Renal cortical epithelial cell (primary cell): ENCODE results near the gene BDKRB2. TPM values are rescaled to one million over a fixed set of nuclear protein-coding genes. Genes with fewer than 3 reads are reported as not detected.

Experiments used
- DNase-seq: peaks from one replicate; pipeline ENCODE4 v3.0.0-alpha.2; 2011; ENCODE audit warnings: low read depth
- total RNA-seq: library from RNA; depleted of rRNA; stranded (reverse); fragments of >200 nt; gene quantifications from 2 replicates; pipeline ENCODE4 v1.2.3, GENCODE V29; 2014

The BDKRB2 gene
- 3.6 and 6.1 TPM in 2 replicates for total RNA-seq

GRCh38 chr14:96204151-96205058 lies at the start of gene BDKRB2:
TSS of gene BDKRB2 (plus strand) at chr14:96204839. CDS start at chr14:96237108, 32,269 bp downstream.
- DNase-seq, result peak; percentile 82

DNA sequence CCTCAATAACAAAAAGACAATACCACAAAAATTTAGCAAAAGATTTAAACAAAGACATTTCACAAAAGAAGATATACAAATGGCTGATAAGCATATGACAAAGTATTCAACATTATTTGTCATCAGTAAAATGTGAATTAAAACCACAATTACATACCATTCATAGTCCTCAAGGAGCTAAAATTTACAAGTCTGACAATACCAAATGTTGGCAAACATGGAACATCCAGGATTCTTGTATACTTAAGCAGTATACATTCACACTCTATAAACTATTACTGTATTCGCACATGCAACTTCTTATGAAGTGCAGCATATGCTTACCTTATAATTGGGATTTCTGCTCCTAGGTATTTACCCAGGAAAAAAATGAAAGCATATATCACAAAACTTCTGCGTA lies 49.7 kb upstream of the BDKRB2 start:
- no peak for DNase-seq

GRCh38 chr14:96156804-96157760 lies 47.6 kb upstream of the BDKRB2 start:
- no peak for DNase-seq

DNA sequence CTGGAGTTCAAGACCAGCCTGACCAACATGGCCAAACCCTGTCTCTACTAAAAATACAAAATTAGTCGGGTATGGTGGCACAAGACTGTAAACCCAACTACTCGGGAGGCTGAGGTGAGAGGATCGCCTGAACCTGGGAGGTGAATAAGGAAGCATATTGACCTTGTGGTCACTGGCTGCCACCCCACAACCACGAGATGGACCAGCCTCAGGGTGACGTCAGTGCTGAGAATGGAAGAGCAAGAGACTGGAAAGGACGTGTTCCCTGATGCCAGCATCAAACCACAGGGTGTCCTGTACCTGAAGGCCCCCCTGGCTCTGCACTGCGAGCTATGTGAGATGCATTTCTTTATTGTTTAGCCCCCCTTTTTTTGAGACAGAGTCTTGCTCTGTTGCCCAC lies 45.9 kb upstream of the BDKRB2 start:
- DNase-seq, result no peak

- peak; percentile 41 for DNase-seq
Measured at GRCh38 chr14:96160076-96160912, 44.3 kb upstream of the BDKRB2 start.

DNA sequence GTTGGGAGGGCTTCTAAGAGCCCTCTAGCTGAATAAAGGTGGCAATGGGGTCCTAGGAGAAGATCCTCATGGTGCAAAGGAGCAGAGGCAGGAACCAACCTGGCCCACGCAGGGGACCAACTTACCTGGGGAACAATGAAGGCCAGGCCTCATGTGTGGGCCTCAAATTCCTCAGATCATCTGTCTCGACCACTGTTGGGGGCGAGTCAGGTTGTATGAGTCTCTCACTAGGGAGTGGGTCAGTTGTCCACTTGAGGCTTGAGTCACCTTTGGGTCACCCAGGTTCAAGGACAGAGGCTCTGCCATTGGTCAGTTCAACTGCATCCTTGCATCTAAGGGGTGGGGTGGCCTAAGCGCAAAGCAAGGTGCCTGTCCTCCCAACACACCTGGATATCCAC lies 43.7 kb upstream of the BDKRB2 start:
- no peak for DNase-seq

- DNase-seq, result no peak
Measured at GRCh38 chr14:96161636-96162035, 43.0 kb upstream of the BDKRB2 start.

DNA sequence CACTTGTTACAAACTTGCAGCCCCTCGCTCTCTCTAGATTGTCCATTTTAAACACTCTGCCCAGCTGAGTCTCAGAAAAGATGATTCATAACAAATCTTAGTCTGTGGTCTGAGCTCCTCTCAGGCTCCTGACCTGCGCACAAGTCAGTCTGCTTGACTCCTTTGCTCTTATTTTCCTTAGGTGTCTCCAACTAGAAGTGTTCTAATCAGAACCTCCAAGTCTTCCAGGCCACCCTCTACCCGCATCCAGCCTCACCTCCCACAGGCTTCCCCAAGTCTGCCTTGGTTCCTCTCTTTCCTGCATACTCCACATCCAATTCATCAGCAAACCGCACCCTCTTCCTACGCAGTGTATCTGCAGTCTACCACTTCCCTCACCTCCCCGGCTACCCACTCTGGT lies 42.4 kb upstream of the BDKRB2 start:
- DNase-seq, result no peak

DNA sequence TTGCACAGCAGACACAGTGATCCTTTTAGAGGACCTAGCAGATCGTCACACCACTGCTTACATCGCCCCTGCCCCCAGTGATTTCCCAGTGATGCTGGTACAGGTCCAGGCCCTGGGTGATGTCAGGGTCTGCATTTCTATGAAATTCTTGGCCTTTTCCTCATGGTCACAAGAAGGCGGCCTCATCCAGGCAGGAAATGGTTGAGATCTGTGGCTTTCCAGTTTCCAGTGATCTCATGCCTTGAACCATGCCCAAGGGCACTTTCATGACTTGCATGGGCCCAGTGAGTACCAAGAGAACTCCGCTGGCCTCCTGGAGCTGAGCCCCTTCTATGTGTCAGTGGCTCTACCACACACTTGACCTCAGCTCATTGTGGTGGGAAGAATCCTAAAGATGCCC lies 41.9 kb upstream of the BDKRB2 start:
- no peak for DNase-seq

DNA sequence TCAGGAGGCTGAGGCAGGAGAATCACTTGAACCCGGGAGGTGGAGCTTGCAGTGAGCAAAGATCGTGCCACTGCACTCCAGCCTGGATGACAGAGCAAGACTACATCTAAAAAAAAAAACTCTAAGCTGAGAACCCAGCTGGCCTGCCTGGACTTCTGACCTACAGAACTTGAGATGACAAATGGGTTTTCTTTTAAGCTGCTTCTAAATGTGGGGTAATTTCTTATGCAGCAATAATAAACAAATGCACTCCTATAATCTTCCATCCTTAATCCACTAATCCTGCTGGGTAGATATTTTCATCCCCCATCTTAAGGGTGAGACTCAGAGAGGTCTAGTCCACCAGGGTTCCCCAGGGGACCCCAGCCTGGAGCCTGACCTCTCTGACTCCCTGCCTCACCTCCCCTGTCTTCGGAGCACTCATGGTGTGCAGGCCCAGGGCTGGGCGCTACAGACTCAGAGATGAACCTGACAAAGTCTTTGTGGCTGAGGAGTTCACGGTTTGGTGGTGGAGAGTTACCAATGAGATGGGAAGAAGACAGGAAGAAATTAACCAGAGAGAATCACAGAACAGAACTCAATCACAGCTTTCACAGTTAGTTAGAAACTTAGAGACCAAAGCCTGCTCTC lies 39.7 kb upstream of the BDKRB2 start:
- no peak for DNase-seq

- DNase-seq, result peak; percentile 51
Measured at GRCh38 chr14:96165493-96166436, 38.9 kb upstream of the BDKRB2 start.

DNA sequence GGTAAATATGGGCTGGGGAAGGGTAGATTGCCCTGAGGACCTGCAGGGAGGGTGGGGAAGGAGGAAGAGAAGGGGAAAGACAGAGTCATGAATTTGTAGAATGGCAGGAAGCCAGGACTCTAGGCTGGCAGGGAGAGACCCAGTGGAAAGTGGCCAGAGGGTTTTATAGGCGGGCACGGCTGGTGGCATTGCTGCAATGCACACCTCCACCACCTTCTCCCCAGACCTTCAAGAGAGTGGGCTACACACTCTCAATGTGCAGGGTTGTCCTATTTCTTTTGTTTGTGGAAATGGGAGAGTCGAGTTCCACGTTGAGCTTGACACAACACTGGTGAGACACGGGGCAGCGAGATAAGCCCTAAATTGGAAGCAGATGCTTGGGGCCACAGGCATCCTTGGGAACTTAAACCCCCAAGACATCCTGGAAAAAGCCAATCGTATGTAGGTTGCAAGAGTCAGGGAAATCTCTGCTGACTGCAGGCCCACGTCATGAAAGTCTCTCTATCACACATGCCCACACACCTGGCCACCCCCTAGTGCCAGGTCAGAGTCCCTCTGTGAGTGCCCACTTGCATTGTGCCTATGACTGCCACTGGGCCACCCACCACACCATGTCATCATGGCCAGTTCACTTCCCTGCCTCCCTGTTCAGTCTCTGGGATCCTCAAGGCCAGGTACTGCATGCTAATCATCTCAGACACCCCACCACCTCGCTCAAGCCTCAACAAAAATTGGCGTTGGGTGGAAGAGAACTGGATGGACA lies 38.0 kb upstream of the BDKRB2 start:
- DNase-seq, result no peak

- DNase-seq, result peak; percentile 96
Measured at GRCh38 chr14:96167224-96168148, 37.2 kb upstream of the BDKRB2 start.

DNA sequence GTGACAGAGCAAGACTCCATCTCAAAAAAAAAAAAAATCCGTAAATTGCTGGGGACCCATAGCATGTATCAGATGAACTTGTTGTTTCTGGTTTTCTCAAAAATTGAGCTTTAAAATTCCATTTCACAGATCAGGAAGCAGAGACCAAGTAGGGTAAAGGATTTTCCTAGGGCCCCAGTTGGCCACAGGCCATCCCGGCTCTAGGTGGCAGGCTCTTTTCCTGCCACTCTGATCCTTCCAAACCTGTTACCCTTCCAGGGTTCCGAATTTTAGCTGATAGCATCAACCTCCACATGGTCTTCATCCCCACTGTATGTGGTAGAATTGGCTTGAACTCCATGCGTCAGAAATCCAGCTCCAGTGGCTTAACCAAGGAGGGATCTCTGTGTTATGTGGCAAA lies 36.1 kb upstream of the BDKRB2 start:
- no peak for DNase-seq

- DNase-seq, result no peak
Measured at GRCh38 chr14:96170961-96171592, 33.6 kb upstream of the BDKRB2 start.

DNA sequence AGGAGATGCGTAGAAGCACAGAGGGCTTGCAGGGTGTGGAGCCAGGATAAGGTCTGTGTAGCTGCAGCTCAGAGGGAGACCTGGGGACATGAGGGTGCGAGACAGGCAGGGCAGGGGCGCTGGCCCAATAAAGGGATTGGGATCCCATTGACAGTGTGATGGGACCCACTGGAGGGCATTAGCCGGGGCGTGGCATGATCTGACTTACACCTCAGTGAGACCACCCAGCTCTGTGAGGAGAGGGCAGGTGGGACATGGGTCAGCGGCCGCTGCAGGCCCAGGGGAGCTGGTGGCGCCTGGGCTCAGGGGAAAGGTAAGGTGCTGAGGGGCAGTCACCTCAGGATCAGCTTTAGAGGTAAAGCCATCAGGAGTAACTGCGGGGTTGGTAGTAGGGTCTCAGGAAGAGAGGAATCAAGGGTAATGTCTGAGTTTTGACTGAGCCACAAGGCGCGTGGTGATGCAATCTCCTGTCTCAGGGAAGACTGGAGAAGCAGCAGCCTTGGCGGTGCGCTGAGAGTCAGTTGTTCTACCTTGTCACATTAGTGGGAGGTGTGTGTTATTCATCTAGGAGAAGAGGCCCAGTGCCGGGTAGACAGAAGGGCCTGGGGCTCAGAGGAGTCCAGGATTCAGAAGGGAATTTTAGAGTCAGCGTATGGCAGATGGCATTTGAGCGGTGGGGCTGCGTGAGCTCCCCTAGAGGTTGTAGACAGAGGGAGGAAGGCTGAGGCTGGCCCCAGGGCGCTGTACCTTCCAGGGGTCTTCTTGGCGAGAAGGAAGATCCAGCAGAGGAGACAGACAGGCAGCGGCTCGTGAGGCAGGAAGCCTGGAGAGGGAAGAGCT lies 30.8 kb upstream of the BDKRB2 start:
- DNase-seq, result no peak

DNA sequence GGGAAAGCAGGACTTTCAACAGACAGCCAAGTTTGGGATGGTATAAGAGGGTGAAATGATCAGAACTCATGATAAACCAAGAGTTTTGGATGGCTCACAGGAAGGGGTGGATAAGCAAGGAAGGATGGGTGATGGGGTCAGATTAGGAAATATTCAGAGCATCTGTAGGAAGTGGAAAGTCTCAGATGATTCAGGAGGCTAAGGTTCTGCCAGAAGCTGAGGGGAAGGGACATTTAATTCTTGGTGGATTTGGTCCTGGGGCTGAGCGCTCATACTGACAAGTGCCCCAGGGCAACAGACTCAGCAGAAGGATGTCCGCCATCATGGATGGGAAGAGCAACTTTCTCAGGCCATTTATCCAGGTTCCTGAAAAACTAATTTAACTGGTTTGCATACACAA lies 28.4 kb upstream of the BDKRB2 start:
- DNase-seq, result no peak
